ENCODE data around the gene DHRS11.

- TF ChIP-seq, protein P1, sequence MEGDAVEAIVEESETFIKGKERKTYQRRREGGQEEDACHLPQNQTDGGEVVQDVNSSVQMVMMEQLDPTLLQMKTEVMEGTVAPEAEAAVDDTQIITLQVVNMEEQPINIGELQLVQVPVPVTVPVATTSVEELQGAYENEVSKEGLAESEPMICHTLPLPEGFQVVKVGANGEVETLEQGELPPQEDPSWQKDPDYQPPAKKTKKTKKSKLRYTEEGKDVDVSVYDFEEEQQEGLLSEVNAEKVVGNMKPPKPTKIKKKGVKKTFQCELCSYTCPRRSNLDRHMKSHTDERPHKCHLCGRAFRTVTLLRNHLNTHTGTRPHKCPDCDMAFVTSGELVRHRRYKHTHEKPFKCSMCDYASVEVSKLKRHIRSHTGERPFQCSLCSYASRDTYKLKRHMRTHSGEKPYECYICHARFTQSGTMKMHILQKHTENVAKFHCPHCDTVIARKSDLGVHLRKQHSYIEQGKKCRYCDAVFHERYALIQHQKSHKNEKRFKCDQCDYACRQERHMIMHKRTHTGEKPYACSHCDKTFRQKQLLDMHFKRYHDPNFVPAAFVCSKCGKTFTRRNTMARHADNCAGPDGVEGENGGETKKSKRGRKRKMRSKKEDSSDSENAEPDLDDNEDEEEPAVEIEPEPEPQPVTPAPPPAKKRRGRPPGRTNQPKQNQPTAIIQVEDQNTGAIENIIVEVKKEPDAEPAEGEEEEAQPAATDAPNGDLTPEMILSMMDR (IDR thresholded peaks at IDR 0.05) = no peak
- no peak for TF ChIP-seq POLR2A (IDR thresholded peaks at IDR 0.05)
These were observed 43.9 kb upstream of the DHRS11 start for GRCh38 chr17:36547776-36548175.
